CD4-positive, alpha-beta T cell treated with Interleukin-17A for 1 hour (primary cell): ENCODE measurements around the gene C20orf96.
"Not testable (repeated sequence)": the region's sequence is repeated elsewhere in the genome, so short reads cannot be mapped to it uniquely, and the experiment has no call there.

ENCODE experiments used
- DNase-seq: peaks from one replicate; pipeline ENCODE4 v3.0.0-alpha.2; 2020

C20orf96 gene

GRCh38 chr20:290084-290831, at the start of gene C20orf96:
Gene C20orf96 (minus strand): TSS chr20:290750. CDS start chr20:290610, 140 bp downstream.
- DNase-seq = peak; percentile 89

DNA sequence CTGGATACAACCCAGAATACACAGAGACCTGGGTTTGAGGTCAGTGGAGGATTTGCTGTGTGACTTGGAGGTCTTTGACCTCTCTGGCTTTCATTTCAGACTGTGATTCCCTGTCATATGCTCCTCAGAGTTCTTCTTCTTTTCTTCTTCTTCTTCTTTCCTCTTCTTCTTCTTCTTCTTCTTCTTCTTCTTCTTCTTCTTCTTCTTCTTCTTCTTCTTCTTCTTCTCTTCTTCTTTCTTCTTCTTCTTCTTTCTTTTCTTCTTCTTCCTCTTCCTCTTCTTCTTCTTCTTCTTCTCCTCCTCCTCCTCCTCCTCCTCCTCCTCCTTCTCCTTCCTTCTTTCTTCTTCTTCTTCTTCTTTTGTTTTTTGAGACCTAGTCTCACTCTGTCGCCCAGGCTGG, 45.5 kb upstream of the C20orf96 start:
- DNase-seq = not testable (repeated sequence)

GRCh38 chr20:334578-334977, 44.0 kb upstream of the C20orf96 start:
- DNase-seq = no peak

DNA sequence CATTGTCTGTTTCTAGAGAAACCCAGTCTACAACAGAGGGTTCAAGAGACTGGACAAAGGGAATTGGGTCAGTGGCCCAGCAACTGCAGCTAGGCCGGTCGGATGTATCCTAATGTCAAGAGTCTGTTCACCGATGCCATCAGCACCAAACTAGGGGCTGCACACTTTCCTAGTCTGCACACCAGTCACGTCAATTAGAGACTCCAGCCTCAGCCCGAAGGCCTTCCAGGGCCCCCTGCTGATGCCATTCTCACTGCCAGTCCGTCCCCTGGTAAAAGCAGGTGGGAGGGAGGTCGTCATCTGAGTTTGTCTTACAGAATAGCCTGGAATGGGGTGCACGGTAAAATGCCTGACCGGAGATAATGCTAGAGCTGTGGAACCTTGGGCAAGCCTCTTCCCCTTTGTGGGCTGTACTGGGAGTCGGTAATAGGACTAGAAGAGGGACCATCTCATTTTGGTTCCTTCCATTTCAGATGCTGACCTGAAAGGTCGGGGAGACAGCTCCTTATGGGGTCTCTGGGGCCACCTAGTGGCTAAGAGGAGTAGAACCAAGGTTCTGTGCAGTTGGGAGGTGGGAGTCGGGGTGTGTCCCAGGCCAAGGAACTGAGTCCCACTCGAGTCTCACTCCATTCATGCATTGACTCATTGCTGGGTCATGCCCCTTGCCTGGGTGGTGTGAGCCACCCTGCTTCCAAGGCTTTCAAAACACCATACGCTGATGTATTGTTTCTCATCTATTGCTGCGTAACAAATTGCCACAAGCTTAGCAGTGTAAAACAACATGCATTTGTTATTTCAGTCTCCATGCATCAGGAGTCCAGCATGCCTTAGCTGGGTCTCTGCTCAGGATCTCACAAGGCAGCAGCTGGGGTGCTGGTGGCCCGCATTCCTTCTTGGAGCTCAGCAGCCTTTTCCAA, 39.9 kb upstream of the C20orf96 start:
- DNase-seq = peak; percentile 80

DNA sequence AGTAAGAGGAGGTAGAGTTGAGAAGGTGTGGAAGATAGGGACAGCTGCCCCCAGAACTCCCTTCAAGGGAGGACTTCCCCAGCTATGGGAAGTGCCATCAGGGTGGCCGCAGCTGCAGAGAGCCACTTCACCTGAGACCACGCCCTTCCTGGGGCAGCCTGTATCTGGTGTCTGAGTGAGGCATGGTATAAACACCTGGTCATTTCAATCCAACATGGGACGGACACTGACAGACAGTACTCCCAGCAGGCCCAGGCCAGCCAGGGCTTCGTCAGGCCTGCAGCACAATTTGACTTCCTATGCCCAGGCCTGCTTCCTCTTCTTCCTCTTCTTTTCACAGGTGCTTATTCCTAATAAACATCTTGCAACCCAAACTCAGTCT, 39.3 kb upstream of the C20orf96 start:
- no peak for DNase-seq

- no peak for DNase-seq
Observed at GRCh38 chr20:328975-329695, 38.6 kb upstream of the C20orf96 start.

DNA sequence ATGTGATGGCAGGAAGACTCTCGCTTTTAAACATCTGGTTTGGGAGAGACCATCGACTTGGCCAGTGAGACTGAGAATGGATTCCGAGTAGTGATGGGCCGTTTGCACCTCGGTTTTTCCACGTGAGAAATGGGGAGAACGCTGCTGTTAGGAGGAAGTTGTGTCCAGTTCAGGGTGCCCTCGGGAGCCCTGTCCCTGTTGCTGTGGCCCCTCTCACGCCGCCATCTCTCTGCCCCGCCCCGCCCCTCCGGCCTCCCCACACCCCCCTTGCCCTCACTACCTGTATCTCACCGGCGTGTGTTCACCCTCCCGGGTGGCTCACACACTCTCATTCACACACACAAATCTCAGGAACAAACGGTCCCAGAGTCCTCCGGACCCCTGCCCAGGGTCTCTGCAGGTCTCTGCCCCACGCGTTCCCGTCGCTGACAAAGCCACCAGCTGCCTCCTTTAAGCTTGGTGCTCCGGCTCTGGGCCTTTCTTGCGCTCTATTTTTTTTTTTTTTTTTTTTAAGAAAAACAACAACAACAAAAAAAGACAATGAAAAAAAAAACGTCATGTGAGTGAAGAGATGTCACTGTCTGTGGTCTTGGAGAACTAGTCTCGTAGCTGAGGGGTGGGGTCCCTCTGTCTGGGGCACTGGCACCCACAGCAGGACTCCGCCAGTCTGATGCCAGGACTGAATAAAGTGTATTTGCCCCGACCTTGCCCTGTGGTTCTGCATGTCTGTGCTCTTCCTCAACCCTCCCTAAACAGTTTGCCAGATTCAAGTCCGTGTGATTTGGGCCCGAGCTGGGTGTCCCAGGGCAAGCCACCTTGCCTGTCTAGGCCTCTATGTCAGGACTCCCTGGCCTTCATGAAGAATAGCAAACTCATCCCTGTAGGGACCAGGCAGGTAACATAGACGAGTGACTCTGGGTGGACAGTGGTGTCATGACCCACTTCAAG, 37.8 kb upstream of the C20orf96 start:
- DNase-seq = no peak

DNA sequence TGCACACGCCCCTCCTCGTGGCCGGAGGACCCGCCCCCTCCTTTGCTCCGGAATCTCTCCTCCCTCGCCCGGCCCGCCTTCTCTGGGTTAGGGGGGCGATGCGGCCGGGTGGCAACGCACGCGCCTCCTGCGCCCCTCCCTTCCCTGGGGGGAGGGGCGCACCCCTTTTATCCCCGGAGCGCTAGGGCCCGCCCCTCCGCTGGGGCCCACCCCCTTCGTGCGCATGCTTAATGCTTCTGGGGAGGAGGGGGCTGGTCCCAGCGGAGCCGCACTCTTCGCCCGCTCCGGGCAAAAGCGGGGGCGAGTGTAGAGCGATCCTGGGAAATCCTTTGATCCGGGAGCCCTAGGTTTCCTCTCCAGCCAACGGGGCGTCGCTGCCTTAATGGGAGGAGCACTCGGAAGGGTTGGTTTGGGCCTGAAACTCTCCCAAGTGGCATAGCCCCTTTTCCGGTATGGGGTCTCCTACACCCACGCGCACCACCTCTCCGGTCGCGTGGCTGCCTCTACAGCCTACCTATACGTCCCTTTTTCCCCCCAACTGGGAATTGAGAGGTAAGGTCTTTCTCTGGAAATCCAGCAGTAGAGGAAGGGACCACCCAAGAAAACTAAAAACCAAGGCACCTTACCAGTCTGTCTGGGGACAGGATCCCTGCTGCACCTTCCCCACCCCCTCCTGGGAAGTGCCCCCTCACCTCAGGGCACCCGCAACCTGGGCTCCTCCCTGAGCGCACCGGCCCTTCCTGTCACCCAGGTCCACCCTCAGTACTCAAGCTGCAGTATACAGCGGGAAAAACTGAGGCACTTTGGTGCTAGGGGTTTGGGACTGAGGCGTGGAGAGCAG, 36.9 kb upstream of the C20orf96 start:
- peak; percentile 81 for DNase-seq

DNA sequence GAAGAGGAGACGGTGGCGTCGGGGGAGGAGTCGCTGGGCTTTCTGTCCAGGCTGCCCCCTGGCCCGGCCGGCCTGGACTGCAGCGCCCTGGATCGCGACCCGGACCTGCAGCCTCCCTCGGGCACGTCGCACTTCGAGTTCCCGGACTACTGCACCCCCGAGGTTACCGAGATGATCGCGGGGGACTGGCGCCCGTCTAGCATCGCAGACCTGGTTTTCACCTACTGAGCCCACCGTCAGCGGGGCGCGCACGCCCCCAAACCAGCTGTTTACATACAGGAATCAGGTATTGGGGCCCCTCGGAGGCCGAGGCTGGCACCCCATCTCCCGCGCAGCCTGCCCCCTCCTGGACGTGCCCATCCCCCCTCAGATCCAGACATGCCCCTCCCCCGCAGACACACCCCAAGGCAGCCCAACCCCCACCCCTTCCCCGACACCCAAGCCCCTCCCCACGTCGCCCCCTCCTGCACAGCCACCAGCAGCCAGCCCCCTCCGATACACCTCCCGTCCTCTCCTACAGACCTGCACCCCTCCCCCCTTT, 36.2 kb upstream of the C20orf96 start:
- DNase-seq = no peak

- peak; percentile 40 for DNase-seq
Observed at GRCh38 chr20:325889-326644, 35.5 kb upstream of the C20orf96 start.

GRCh38 chr20:325045-325888, 34.7 kb upstream of the C20orf96 start, which contains the start of gene SOX12:
Gene SOX12 (plus strand): TSS chr20:325552. CDS start chr20:325925, 373 bp downstream.
- peak; percentile 95 for DNase-seq

DNA sequence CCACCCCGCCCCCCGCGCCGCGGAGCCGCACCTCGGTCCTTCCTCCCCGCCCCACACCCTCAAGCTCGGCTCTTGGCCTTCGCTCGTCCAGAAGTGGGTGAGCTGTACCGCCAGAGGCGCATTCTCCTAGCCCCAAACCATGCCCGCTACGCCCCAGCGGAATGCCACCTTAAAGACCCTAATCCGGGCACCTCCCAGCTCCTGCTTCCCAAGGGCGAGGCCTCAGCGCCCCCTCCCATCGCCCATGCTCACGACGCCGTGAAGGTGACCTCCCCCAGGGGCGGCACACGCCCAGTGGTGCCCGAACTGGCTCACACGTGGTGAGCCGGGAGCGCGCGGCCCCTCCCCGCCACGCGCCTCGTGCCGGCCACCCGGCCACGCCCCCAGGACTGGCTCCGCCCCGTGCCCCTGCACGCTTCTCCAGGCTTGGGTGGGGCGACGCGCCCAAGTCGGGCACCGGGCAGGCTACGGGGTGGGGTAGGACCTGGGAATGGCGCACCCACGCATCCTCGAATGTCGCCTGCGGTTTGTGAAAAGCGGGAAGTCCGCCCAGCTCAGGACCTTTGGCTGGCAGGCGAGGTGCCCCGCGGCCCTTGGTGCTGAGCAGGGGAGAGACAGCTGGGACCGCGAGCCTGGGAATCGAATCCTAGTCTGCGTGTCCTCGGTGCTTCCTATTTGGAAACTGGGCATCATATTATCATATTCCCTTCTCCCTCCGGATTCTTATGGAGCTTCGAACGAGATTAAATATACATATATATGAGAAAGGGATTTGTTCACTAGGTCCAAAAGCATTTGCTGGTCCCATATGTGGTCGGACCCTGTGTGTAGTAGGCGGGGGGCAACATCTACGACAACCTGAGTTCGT, 33.9 kb upstream of the C20orf96 start:
- DNase-seq = peak; percentile 88

GRCh38 chr20:316316-317068, 25.9 kb upstream of the C20orf96 start:
- no peak for DNase-seq

GRCh38 chr20:313948-314347, 23.4 kb upstream of the C20orf96 start:
- no peak for DNase-seq

- DNase-seq = no peak
Observed at GRCh38 chr20:313402-313801, 22.9 kb upstream of the C20orf96 start.

GRCh38 chr20:312866-313265, 22.3 kb upstream of the C20orf96 start:
- DNase-seq = no peak

DNA sequence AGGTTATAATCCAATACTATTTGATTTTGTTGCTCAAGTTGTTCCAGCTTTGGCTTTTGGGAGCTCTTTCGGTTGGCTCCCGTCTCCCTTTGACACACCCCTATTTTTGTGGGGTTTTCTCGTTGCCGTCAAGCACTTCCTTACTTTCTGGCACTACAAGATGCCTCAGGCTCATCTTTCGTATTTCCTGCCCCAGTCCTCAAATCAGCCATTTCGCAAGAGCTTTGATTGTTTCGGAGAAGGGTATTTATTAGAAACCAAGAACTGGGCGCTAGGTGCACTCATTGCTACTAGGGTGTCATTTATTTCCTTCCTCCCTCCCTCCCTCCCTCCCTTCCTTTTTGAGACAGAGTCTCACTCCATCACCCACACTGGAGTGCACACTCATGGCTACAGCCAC, 21.5 kb upstream of the C20orf96 start:
- no peak for DNase-seq
